Stimulated activated CD4-positive, alpha-beta T cell treated with anti-CD3 and anti-CD28 coated beads, Interleukin-2, amount 100 ng/mL, for 24 hours (primary cell): ENCODE measurements around the gene FOXO4.
"Not testable (repeated sequence)": the region's sequence is repeated elsewhere in the genome, so short reads cannot be mapped to it uniquely, and the experiment has no call there.

Source experiments
- DNase-seq, 2 donors: peaks; one replicate each; pipeline ENCODE4 v3.0.0-alpha.2; 2020

FOXO4 gene, protein sequence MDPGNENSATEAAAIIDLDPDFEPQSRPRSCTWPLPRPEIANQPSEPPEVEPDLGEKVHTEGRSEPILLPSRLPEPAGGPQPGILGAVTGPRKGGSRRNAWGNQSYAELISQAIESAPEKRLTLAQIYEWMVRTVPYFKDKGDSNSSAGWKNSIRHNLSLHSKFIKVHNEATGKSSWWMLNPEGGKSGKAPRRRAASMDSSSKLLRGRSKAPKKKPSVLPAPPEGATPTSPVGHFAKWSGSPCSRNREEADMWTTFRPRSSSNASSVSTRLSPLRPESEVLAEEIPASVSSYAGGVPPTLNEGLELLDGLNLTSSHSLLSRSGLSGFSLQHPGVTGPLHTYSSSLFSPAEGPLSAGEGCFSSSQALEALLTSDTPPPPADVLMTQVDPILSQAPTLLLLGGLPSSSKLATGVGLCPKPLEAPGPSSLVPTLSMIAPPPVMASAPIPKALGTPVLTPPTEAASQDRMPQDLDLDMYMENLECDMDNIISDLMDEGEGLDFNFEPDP

GRCh38 chrX:71095555-71095980 is at the start of gene FOXO4:
FOXO4 (plus strand) TSS chrX:71095851; CDS start chrX:71096529, 678 bp downstream.
- DNase-seq = peak; percentile 85

- DNase-seq = not testable (repeated sequence)
Observed at GRCh38 chrX:71047891-71048290, 47.8 kb upstream of the FOXO4 start.

- no peak for DNase-seq
Observed at GRCh38 chrX:71052721-71053120, 42.9 kb upstream of the FOXO4 start.

DNA sequence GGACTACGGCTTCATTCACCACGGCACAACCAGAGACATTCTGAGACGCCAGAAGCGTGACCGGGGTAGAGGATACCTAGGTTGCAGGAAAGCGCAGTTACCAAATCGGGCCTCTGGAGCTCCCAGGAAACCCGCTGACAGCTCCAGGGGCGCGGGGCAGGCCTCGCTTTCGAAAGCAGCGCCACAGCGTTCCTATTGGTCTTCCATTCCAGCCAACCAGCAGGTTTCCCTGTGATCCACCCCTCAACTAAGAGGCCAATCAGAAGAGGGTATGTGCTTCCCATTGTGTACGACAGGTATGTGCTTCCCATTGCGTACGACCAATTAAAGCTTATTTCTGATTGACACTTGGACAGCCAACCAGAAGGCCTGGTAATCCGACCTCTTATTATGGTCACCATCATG is 42.4 kb upstream of the FOXO4 start:
- peak in 1 of 2 donors; percentile 5 for DNase-seq

DNA sequence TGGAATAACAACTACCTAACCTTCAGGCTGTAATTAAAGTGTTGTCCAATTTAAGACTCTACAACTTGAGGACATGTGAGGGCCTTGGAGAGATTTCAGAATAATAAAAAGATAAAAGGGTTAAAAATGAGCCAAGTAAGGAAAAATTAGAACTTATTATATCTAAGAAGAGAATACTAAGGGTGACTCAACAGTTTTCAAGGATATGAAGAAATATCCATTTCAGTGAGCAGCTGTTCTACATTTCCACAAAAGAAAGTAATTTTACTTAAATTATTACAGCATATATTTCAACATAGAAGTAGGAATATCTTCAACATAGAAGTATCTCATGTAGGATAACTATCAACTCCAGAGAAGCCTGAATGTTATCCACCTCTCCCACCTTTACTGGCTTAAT is 38.8 kb upstream of the FOXO4 start:
- DNase-seq = no peak

GRCh38 chrX:71057848-71058530 is 37.7 kb upstream of the FOXO4 start:
- no peak for DNase-seq

DNA sequence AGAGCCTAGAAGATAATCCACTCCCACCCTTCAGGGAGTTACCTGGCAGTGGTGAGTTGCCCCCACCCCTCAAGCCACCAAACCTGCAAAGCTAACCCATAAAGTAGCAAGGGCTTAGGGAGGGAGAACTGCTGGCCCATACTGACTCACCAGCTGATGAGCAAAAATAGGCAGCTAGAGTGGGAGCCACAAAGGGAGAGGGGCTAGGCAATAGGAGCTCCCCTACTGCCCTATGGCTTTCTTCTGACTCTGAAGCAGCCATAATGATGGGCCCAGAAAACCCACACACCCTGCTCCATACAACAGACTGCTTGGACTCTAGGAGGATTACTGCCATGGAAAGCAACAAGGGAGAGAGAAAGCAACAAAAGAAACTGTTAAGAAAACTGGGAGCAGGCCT is 35.5 kb upstream of the FOXO4 start:
- DNase-seq = no peak

- no peak for DNase-seq
Observed at GRCh38 chrX:71067089-71067488, 28.6 kb upstream of the FOXO4 start.

DNA sequence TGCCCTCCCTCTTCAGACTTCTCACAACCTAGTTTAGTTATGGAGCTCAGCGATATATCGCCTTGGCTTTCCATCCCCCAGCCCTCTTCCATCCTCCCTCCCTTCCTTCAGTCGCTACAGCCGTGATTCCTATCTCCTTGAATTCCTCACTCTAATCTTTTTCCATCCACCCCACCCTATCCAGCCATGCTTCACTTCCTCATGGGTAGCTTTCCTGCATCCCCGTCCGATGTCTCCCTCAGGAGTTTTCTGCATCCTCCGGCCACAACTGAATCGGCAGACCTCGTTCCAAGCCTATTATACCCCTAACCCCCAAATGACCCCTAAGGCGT is 28.0 kb upstream of the FOXO4 start:
- DNase-seq = no peak

GRCh38 chrX:71068044-71068918 is 27.4 kb upstream of the FOXO4 start, which contains the start of gene SNX12:
SNX12 (minus strand) TSS chrX:71068334; CDS start chrX:71068306, 28 bp downstream.
- peak; percentile 83 to 84 for DNase-seq

GRCh38 chrX:71070531-71070930 is 25.1 kb upstream of the FOXO4 start:
- no peak for DNase-seq

- no peak for DNase-seq
Observed at GRCh38 chrX:71081330-71082123, 14.1 kb upstream of the FOXO4 start.

DNA sequence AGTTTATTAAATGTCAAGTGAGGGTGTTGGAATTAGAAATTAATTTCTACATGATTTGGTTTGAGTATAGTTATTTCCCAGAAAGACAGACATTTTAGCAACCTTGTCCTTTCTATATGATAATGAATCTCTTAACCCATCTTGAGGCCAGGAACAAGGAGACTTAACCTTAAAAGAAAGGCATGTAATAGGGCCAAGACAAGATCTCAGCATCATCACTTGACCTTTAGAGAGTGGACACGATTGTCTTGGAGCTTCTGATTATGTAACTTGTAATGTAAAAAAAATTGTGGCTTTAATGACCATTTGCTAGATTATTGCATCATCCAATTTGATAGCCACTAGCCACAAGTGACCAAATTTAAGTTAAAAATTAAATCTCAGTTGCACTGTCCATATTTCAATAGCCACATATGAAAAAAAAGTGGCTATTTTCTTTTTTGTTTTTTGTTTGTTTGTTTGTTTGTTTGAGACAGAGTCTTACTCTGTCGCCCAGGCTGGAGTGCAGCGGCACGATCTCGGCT is 13.5 kb upstream of the FOXO4 start:
- DNase-seq = no peak

- no peak for DNase-seq
Observed at GRCh38 chrX:71082822-71083221, 12.8 kb upstream of the FOXO4 start.

DNA sequence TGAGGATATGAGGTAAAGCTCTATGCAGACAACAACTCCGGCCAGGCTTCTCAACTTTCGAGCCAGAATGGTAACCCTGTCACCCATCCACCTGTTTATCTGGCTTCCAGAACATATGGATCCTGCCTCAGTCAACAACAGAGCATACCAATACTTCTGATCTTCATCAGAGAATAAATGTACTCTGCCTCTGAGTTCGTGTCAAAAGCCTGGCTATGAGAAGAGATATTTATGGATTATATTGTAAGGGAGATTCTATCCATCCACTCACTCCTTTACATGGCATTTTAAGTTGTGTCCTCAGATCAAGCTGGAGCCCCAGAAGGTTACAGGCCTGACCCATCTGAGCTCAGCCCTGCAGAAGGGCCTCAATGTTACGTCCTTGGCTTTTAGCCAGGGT is 9.8 kb upstream of the FOXO4 start:
- no peak for DNase-seq

DNA sequence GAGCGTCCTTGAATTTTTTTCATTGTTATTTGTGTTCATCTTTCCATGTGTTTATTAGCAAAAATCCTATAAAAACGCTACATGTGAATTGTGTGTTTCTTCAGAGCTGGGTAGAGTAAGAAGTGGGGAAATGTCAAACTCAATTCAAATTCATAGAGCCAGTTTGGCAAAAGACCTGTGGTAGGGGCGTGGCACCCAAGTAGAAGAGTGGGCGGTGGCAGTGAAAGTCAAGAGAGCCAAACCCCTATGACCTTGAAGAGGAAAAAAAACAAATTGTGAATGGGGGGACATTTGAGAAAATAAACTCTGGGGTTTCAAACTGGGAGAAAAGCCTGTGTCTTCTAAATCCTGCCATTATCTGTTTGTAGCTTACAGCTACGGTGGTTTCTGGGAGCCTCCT is 4.4 kb upstream of the FOXO4 start:
- DNase-seq = no peak

GRCh38 chrX:71095033-71095432 is 618 bp upstream of the FOXO4 start:
- no peak for DNase-seq

DNA sequence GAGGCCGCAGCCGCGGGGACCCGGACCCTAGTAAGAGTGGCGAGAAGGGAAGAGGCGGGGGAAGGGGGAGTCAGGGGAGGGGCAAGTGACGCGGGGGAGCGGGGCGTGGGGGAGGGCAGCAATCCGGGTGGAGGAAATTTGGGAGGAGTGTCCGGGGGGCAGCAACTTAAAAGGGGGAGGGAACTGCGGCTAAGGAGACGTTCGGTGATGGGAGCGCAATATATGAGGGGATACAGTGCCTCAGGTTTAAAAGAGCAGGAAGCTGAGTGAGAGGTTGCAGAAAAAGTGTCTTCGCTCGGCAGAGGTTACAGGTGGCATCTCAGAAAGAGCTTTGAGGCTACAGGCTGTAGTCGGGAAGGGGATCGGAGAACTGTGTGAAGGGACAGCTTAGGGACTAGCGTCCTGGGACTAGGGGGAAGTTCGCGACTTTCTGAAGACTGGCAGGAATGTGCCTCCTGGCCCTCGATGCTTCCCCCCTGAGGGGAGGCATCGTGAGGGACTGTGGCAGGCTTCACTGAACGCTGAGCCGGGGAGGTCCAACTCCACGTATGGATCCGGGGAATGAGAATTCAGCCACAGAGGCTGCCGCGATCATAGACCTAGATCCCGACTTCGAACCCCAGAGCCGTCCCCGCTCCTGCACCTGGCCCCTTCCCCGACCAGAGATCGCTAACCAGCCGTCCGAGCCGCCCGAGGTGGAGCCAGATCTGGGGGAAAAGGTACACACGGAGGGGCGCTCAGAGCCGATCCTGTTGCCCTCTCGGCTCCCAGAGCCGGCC is 519 bp downstream of the FOXO4 start:
- no peak for DNase-seq

GRCh38 chrX:71096760-71097032 is 1.0 kb downstream of the FOXO4 start:
- DNase-seq = no peak

- peak; percentile 73 to 80 for DNase-seq
Observed at GRCh38 chrX:71098302-71098701, 2.7 kb downstream of the FOXO4 start.

GRCh38 chrX:71098951-71099506 is 3.4 kb downstream of the FOXO4 start:
- DNase-seq = no peak
